Activated CD8-positive, alpha-beta T cell treated with anti-CD3 and anti-CD28 coated beads for 36 hours (primary cell): ENCODE measurements around the gene CCDC88B. TPM values are rescaled to one million over a fixed set of nuclear protein-coding genes. Genes with fewer than 3 reads are reported as not detected.

Experiments used
- ATAC-seq: fragments of 200-7000 bp; cut with Tn5 transposase; one replicate; pipeline ENCODE4 v1.10.0; 2021; ENCODE audit warnings: mild to moderate bottlenecking, moderate library complexity
- CTCF ChIA-PET: fragments of 350-600 bp; sonication (Branson Sonifier 250); formaldehyde crosslinking; loops from one replicate; lab custom pipeline; 2021; ENCODE audit warnings: antibody characterized with exemption; lab: Charles Lee
- POLR2A ChIA-PET: fragments of 350-600 bp; sonication (Branson Sonifier 250); formaldehyde crosslinking; loops from one replicate; lab custom pipeline; 2021; ENCODE audit warnings: antibody characterized with exemption; lab: Charles Lee
- DNase-seq: peaks from one replicate; pipeline ENCODE4 v3.0.0-alpha.2; 2020
- H3K27ac Mint-ChIP-seq: one replicate; pipeline ENCODE4 v1.8.0; 2021; ENCODE audit warnings: mild to moderate bottlenecking, mixed read lengths
- H3K27me3 Mint-ChIP-seq: one replicate; pipeline ENCODE4 v1.8.0; 2021; ENCODE audit warnings: mixed read lengths
- H3K36me3 Mint-ChIP-seq: one replicate; pipeline ENCODE4 v1.8.0; 2021; ENCODE audit warnings: low read depth, mixed read lengths
- H3K4me1 Mint-ChIP-seq: one replicate; pipeline ENCODE4 v1.8.0; 2021; ENCODE audit warnings: low read depth, mixed read lengths
- H3K4me3 Mint-ChIP-seq: one replicate; pipeline ENCODE4 v1.8.0; 2021; ENCODE audit warnings: mild to moderate bottlenecking, moderate library complexity, mixed read lengths
- H3K9me3 Mint-ChIP-seq: one replicate; pipeline ENCODE4 v1.8.0; 2021; ENCODE audit warnings: mixed read lengths
- CTCF ChIP-seq: fragments of 200-600 bp; IDR thresholded peaks from one replicate; pipeline ENCODE4 v1.8.0; 2022; ENCODE audit warnings: antibody characterized with exemption, mild to moderate bottlenecking
- intact Hi-C: fragments of 100-400 bp; cut with micrococcal nuclease; formaldehyde crosslinking; loops from one replicate; pipeline ENCODE4 v1.10.0; 2022
- total RNA-seq, 2 experiments: library from RNA; stranded (reverse); gene quantifications; one replicate each; pipeline ENCODE4 v1.2.3, GENCODE V29; 2021

CCDC88B gene
- total RNA-seq, 2 experiments from 2014 or later = 65.8 to 76.1 TPM

GRCh38 chr11:64382586-64382985, 42.6 kb downstream of the CCDC88B start:
- no peaks in the 10 kb centered on the region for H3K27me3 Mint-ChIP-seq

GRCh38 chr11:64383580-64383979, 43.6 kb downstream of the CCDC88B start:
- CTCF ChIA-PET = no interaction called here
- H3K27me3 Mint-ChIP-seq = no peaks in the 10 kb centered on the region

More at GRCh38 chr11:64382586-64382985, 42.6 kb downstream of the CCDC88B start:
- ATAC-seq = peak; percentile 45
- TF ChIP-seq CTCF = no peak
- DNase-seq = peak; percentile 37
- Mint-ChIP-seq H3K4me3 (no peak overlapping the region), H3K36me3 (no peaks in the 10 kb centered on the region), H3K27ac (no peak overlapping the region), H3K4me1 (peaks cover 19% of the 10 kb centered on the region), H3K9me3 (no peaks in the 10 kb centered on the region)
- POLR2A ChIA-PET = no interaction called here
- intact Hi-C loops = no loop called here
- CTCF ChIA-PET = no interaction called here

GRCh38 chr11:64384028-64384737, 44.2 kb downstream of the CCDC88B start:
- H3K4me3 Mint-ChIP-seq = no peak overlapping the region
- no peak for ATAC-seq
- intact Hi-C loops = no loop called here
- no peak for TF ChIP-seq CTCF
- peaks cover under 1% of the 10 kb centered on the region for H3K9me3 Mint-ChIP-seq
- peaks cover 19% of the 10 kb centered on the region for H3K4me1 Mint-ChIP-seq
- H3K27ac Mint-ChIP-seq = no peak overlapping the region
- no peaks in the 10 kb centered on the region for H3K27me3 Mint-ChIP-seq
- CTCF ChIA-PET = no interaction called here
- no peak for DNase-seq
- H3K36me3 Mint-ChIP-seq = no peaks in the 10 kb centered on the region
- POLR2A ChIA-PET = no interaction called here

More at GRCh38 chr11:64383580-64383979, 43.6 kb downstream of the CCDC88B start:
- no peaks in the 10 kb centered on the region for H3K36me3 Mint-ChIP-seq
- peaks cover 19% of the 10 kb centered on the region for H3K4me1 Mint-ChIP-seq
- H3K27ac Mint-ChIP-seq = no peak overlapping the region
- TF ChIP-seq CTCF = no peak
- H3K4me3 Mint-ChIP-seq = no peak overlapping the region
- no peaks in the 10 kb centered on the region for H3K9me3 Mint-ChIP-seq
- POLR2A ChIA-PET = no interaction called here
- no peak for ATAC-seq
- intact Hi-C loops = no loop called here
- no peak for DNase-seq

- ChIA-PET POLR2A (no interaction called here), CTCF (interaction anchor here (0.8 kb wide), 1 partner anchor 29 kb away, joined by 3 read pairs; no protein-coding TSS in a partner anchor)
- Mint-ChIP-seq H3K27me3 (no peaks in the 10 kb centered on the region), H3K27ac (no peak overlapping the region), H3K36me3 (no peaks in the 10 kb centered on the region), H3K4me3 (no peak overlapping the region), H3K4me1 (peaks cover 23% of the 10 kb centered on the region), H3K9me3 (peaks cover 10% of the 10 kb centered on the region)
- intact Hi-C loops = no loop called here
- ATAC-seq = no peak
- no peak for DNase-seq
- no peak for TF ChIP-seq CTCF
Observed at GRCh38 chr11:64384981-64385944, 45.3 kb downstream of the CCDC88B start.
